PC-3 (cell line): Measurements from ENCODE around the gene MANBA. TPM values are rescaled to one million over a fixed set of nuclear protein-coding genes. Genes with fewer than 3 reads are reported as not detected.

Source experiments
- ATAC-seq: fragments of 200-7000 bp; cut with Tn5 transposase; 2 replicates; pipeline ENCODE4 v1.9.1; 2020; ENCODE audit warnings: mild to moderate bottlenecking, moderate library complexity
- BruUV-seq: library from RNA; stranded (reverse); fragments of 400-500 nt; replicated peaks from 2 replicates; lab custom pipeline; 2021; lab: Mats Ljungman, UMichigan
- CTCF ChIA-PET: fragments of 300-600 bp; sonication (Branson Sonifier 250); formaldehyde crosslinking; loops from one replicate; lab custom pipeline; 2022; ENCODE audit warnings: antibody characterized with exemption; lab: Charles Lee
- POLR2A ChIA-PET: fragments of 300-600 bp; sonication (Branson Sonifier 250); formaldehyde crosslinking; loops from one replicate; lab custom pipeline; 2022; ENCODE audit warnings: antibody characterized with exemption; ENCODE audit not compliant: unreplicated experiment; lab: Charles Lee
- DNase-seq: peaks from one replicate; pipeline ENCODE4 v3.0.0-alpha.2; 2015
- H2AFZ ChIP-seq: fragments of 300-600 bp; sonication (generic); 2 replicates; pipeline ENCODE4 v1.6.0; 2016; ENCODE audit warnings: antibody characterized with exemption, low read length
- H3F3A ChIP-seq: fragments of 300-600 bp; sonication (generic); one replicate; pipeline ENCODE4 v1.6.0; 2017; ENCODE audit warnings: antibody characterized with exemption, low read length, control low read depth, mild to moderate bottlenecking; ENCODE audit not compliant: unreplicated experiment
- H3K27ac ChIP-seq: fragments of 300-600 bp; sonication (generic); 2 replicates; pipeline ENCODE4 v1.5.1; 2016; ENCODE audit warnings: mild to moderate bottlenecking, low read length
- H3K27me3 ChIP-seq: fragments of 300-600 bp; sonication (generic); 2 replicates; pipeline ENCODE4 v1.6.1; 2016; ENCODE audit warnings: low read length, mixed read lengths
- H3K36me3 ChIP-seq: fragments of 300-600 bp; sonication (generic); 2 replicates; pipeline ENCODE4 v1.6.1; 2016; ENCODE audit warnings: low read depth, mixed run types, low read length, mixed read lengths
- H3K4me1 ChIP-seq: fragments of 300-600 bp; sonication (generic); 2 replicates; pipeline ENCODE4 v1.5.1; 2016; ENCODE audit warnings: low read length; ENCODE audit not compliant: insufficient read depth
- H3K4me2 ChIP-seq: fragments of 300-600 bp; sonication (generic); 2 replicates; pipeline ENCODE4 v1.6.0; 2016; ENCODE audit warnings: low read length
- H3K4me3 ChIP-seq: fragments of 300-600 bp; sonication (generic); 2 replicates; pipeline ENCODE4 v1.5.1; 2016; ENCODE audit warnings: mild to moderate bottlenecking, low read length, mixed read lengths
- H3K79me2 ChIP-seq: fragments of 300-600 bp; sonication (generic); 2 replicates; pipeline ENCODE4 v1.6.1; 2017; ENCODE audit warnings: low read length, mixed read lengths
- H3K9ac ChIP-seq: fragments of 300-600 bp; sonication (generic); 2 replicates; pipeline ENCODE4 v1.6.0; 2016; ENCODE audit warnings: mild to moderate bottlenecking, low read length
- H3K9me2 ChIP-seq: fragments of 300-600 bp; sonication (generic); replicated peaks from 2 replicates; pipeline ENCODE4 v1.6.1; 2016; ENCODE audit warnings: mixed run types, low read length, mixed read lengths
- H3K9me3 ChIP-seq: fragments of 300-600 bp; sonication (generic); 2 replicates; pipeline ENCODE4 v1.6.1; 2016; ENCODE audit warnings: low read length, mixed read lengths
- H4K20me1 ChIP-seq: fragments of 300-600 bp; sonication (generic); 2 replicates; pipeline ENCODE4 v1.6.1; 2016; ENCODE audit warnings: low read length, mixed read lengths
- EZH2 ChIP-seq: fragments of 300-600 bp; sonication (generic); IDR thresholded peaks from one replicate; pipeline ENCODE4 v1.6.1; 2017; ENCODE audit warnings: antibody characterized with exemption, mild to moderate bottlenecking, low read length; ENCODE audit not compliant: unreplicated experiment
- EZH2phosphoT487 ChIP-seq: fragments of 300-600 bp; sonication (generic); IDR thresholded peaks from 2 replicates; pipeline ENCODE4 v1.6.1; 2018; ENCODE audit warnings: mild to moderate bottlenecking, antibody characterized with exemption, low read length, borderline replicate concordance
- intact Hi-C: fragments of 100-400 bp; cut with micrococcal nuclease; formaldehyde crosslinking; loops from 2 replicates; pipeline ENCODE4 v1.9.0; 2023
- total RNA-seq: library from RNA; depleted of rRNA; stranded (reverse); fragments of >200 nt; gene quantifications from 2 replicates; pipeline ENCODE4 v1.2.3, GENCODE V29; 2014
- TF ChIP-seq, protein P1 (sequence below): fragments of 300-600 bp; sonication (generic); conservative IDR thresholded peaks from 2 replicates; pipeline ENCODE4 v1.5.1; 2017; ENCODE audit warnings: antibody characterized with exemption, low read depth, mild to moderate bottlenecking, low read length

MANBA gene
- total RNA-seq, 1 experiment from 2014 or later = 20.9 TPM

DNA sequence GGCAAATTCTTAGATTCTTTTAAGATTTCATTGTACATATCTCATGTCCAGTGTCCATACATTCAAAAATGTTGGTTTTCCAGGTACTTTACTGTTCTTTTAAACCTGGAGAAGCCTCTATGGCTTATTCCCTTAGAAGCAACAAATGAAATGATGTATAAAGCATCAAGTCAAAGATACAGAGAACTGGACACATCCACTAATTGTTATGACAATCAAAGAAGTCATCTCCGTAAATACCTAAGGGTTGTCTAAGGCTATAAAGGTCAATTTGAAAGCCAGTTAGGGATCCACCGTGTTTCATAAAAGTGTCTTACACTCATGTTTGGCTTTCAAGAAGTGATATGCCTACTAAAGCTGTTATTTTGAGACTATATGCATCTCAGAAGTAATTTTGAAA is 34.2 kb upstream of the MANBA start:
- intact Hi-C loops = no loop called here
- Histone ChIP-seq H3K9me3 (no peaks in the 10 kb centered on the region), H3K27ac (no peak overlapping the region), H3K36me3 (peaks cover 46% of the 10 kb centered on the region), H3K4me3 (no peak overlapping the region), H3K27me3 (no peaks in the 10 kb centered on the region), H2AFZ (no peak overlapping the region), H3K4me1 (no peaks in the 10 kb centered on the region; the same call in 1 of the 2 replicates), H3K9ac (no peak overlapping the region), H3K9me2 (no peaks in the 10 kb centered on the region), H4K20me1 (0 out of 2 replicates have a peak, but pooled peaks cover 4% of the 10 kb centered on the region), H3K79me2 (peaks cover 6% of the 10 kb centered on the region), H3F3A (no peaks in the 10 kb centered on the region), H3K4me2 (no peak overlapping the region)
- ATAC-seq (no peak), DNase-seq (no peak)
- ChIA-PET CTCF (no interaction called here), POLR2A (no interaction called here)
- no TSS peak for BruUV-seq
- TF ChIP-seq, protein P1, sequence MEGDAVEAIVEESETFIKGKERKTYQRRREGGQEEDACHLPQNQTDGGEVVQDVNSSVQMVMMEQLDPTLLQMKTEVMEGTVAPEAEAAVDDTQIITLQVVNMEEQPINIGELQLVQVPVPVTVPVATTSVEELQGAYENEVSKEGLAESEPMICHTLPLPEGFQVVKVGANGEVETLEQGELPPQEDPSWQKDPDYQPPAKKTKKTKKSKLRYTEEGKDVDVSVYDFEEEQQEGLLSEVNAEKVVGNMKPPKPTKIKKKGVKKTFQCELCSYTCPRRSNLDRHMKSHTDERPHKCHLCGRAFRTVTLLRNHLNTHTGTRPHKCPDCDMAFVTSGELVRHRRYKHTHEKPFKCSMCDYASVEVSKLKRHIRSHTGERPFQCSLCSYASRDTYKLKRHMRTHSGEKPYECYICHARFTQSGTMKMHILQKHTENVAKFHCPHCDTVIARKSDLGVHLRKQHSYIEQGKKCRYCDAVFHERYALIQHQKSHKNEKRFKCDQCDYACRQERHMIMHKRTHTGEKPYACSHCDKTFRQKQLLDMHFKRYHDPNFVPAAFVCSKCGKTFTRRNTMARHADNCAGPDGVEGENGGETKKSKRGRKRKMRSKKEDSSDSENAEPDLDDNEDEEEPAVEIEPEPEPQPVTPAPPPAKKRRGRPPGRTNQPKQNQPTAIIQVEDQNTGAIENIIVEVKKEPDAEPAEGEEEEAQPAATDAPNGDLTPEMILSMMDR = no peak
- TF ChIP-seq EZH2phosphoT487 (no peak), EZH2 (no peak)

DNA sequence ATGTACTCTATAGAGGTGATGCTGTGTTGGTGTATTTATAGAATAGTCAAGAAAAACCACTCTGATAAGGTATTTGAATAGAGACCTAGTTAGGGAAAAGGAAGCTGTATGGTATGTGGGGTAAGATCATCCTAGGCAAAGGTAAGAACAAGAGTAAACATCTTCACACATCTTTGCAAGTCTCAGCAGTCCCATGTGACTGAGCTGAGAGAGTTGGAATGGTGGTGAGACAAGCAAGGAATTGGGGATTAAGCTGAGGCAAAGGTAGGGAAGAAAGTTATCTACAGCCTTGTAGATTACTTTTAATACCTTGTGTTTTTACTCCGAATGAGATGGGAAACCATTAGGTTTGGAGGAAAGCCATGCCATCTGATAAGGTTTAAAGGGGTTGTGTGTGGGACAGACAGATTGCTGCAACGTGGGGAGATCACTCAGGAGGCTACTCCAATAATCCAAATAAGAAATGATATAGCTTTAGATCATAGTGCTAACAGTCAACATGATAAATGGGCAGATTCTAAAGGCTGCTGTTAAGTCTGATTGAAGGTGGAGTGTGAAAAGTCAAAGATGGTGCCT is 31.7 kb upstream of the MANBA start:
- ATAC-seq = no peak
- Histone ChIP-seq H2AFZ (no peak overlapping the region), H3K4me1 (no peaks in the 10 kb centered on the region; the same call in 1 of the 2 replicates), H3K9me3 (no peaks in the 10 kb centered on the region), H3K9me2 (no peaks in the 10 kb centered on the region), H3K27me3 (no peaks in the 10 kb centered on the region), H3K79me2 (no peaks in the 10 kb centered on the region), H3K9ac (no peak overlapping the region), H3K36me3 (peaks cover 25% of the 10 kb centered on the region), H3K4me2 (no peak overlapping the region), H3K27ac (no peak overlapping the region), H4K20me1 (no peaks in the 10 kb centered on the region), H3K4me3 (no peak overlapping the region), H3F3A (no peaks in the 10 kb centered on the region)
- ChIA-PET CTCF (no interaction called here), POLR2A (no interaction called here)
- intact Hi-C loops = no loop called here
- BruUV-seq = no TSS peak
- DNase-seq = no peak
- TF ChIP-seq EZH2phosphoT487 (no peak), EZH2 (no peak)
- TF ChIP-seq, protein P1 = no peak

DNA sequence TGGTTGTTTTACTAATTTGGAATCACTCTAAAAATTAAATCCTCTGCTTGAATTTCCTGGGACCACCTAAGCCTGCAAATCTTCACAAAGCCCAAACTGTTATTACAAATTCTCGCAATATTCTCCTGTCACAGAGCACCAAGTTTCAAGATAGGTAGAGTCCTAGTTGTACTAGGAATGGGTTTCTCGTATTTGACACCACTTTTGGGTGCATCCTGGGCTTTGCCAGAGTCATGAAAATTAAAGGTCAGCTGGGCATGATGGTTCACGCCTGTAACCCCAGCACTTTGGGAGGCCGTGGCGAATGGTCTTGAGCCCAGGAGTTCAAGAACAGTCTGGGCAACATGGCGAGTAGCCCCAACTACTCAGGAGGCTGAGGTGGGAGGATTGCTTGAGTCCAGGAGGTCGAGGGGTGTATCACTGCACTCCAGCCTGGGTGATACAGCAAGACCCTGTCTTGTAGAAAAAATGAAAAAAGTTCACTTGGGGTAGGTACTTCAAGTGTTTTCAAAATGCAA is 30.6 kb upstream of the MANBA start:
- H3K27me3 ChIP-seq = no peaks in the 10 kb centered on the region
- no peak overlapping the region for H3K4me3 ChIP-seq
- no TSS peak for BruUV-seq
- H3K4me1 ChIP-seq = no peaks in the 10 kb centered on the region; the same call in 1 of the 2 replicates
- peaks cover 24% of the 10 kb centered on the region for H3K36me3 ChIP-seq
- no peak overlapping the region for H3K27ac ChIP-seq
- H2AFZ ChIP-seq = no peak overlapping the region
- TF ChIP-seq EZH2 (no peak), EZH2phosphoT487 (no peak)
- TF ChIP-seq, protein P1 = no peak
- ChIA-PET POLR2A (no interaction called here), CTCF (no interaction called here)
- no peaks in the 10 kb centered on the region for H3K9me3 ChIP-seq
- ATAC-seq = no peak
- no peak overlapping the region for H3K9ac ChIP-seq
- no peak for DNase-seq
- no peaks in the 10 kb centered on the region for H3F3A ChIP-seq
- H3K9me2 ChIP-seq = no peaks in the 10 kb centered on the region
- no peaks in the 10 kb centered on the region for H4K20me1 ChIP-seq
- H3K4me2 ChIP-seq = no peak overlapping the region
- H3K79me2 ChIP-seq = no peaks in the 10 kb centered on the region
- intact Hi-C loops = no loop called here
